Heart left ventricle (tissue), 16 donors: ENCODE results near the gene EHD4. TPM values are rescaled to one million over a fixed set of nuclear protein-coding genes. Genes with fewer than 3 reads are reported as not detected.

ENCODE experiments used
- ATAC-seq, 4 donors: fragments of 200-7000 bp; cut with Tn5 transposase; one replicate each; pipeline ENCODE4 v1.9.1; 2020 to 2022; ENCODE audit warnings: moderate library complexity in 4 of 4, mild to moderate bottlenecking in 3 of 4, moderate number of reproducible peaks in 1 of 4
- DNase-seq, 5 donors: peaks; one replicate each; pipeline ENCODE4 v3.0.0-alpha.2; 2020
- H3K27ac ChIP-seq, 12 donors: fragments of 200-600 bp; sonication (generic) in 4 of 12; one replicate each; pipeline versions ENCODE4 v1.5.0 to v1.8.0; 2016 to 2022; ENCODE audit warnings: mild to moderate bottlenecking in 2 of 12
- H3K27me3 ChIP-seq, 9 donors: fragments of 200-600 bp; sonication (generic) in 2 of 9; one replicate each; pipeline versions ENCODE4 v1.5.1 to v1.8.0; 2016 to 2022; ENCODE audit warnings: mild to moderate bottlenecking in 3 of 9
- H3K36me3 ChIP-seq, 9 donors: fragments of 200-600 bp; sonication (generic) in 2 of 9; one replicate each; pipeline versions ENCODE4 v1.5.0 to v1.8.0; 2018 to 2022; ENCODE audit warnings: mild to moderate bottlenecking in 2 of 9
- H3K4me1 ChIP-seq, 12 donors: fragments of 200-600 bp; sonication (generic) in 4 of 12; one replicate each; pipeline versions ENCODE4 v1.5.0 to v1.8.0; 2016 to 2022; ENCODE audit warnings: mild to moderate bottlenecking in 3 of 12
- H3K4me3 ChIP-seq, 12 donors: fragments of 200-600 bp; sonication (generic) in 4 of 12; one replicate each; pipeline versions ENCODE4 v1.5.0 to v1.8.0; 2017 to 2022; ENCODE audit warnings: mild to moderate bottlenecking in 9 of 12, moderate library complexity in 4 of 12
- H3K9me3 ChIP-seq, 12 donors: fragments of 200-600 bp; sonication (generic) in 4 of 12; one replicate each; pipeline versions ENCODE4 v1.5.0 to v1.8.0; 2016 to 2022; ENCODE audit warnings: mild to moderate bottlenecking in 1 of 12
- CTCF ChIP-seq, 12 donors: fragments of 200-600 bp; sonication (generic) in 4 of 12; IDR thresholded peaks; one replicate each; pipeline versions ENCODE4 v1.5.0 to v1.8.0; 2018 to 2022; ENCODE audit warnings: antibody characterized with exemption in 12 of 12, mild to moderate bottlenecking in 5 of 12
- POLR2A ChIP-seq, 2 donors: fragments of 450-650 bp; IDR thresholded peaks; one replicate each; pipeline ENCODE4 v1.6.1; 2017; ENCODE audit warnings: antibody characterized with exemption in 2 of 2, mild to moderate bottlenecking in 2 of 2, moderate library complexity in 2 of 2
- WGBS, 4 donors: extraction: QIAGEN DNeasy Blood & Tissue Kit in 2 of 4; methylation state at CpG; one replicate each; pipeline versions ENCODE4 v1.1.5 to v1.1.7; 2013 to 2018; 5-methylcytosine and 5-hydroxymethylcytosine counted together
- intact Hi-C, 10 donors: fragments of 100-400 bp; cut with DNase I; formaldehyde crosslinking; loops; one replicate each; pipeline versions ENCODE4 v1.11.1 to v1.14.2; 2022
- polyA plus RNA-seq, 2 donors: library from polyadenylated mRNA; stranded (reverse); fragments of 200-250 nt; gene quantifications; one replicate each; pipeline ENCODE4 v1.2.3, GENCODE V29; 2013
- total RNA-seq, 9 donors: library from RNA; depleted of rRNA in 2 of 9; stranded (reverse); fragments of >200 nt in 2 of 9; fragmentation: NEBNext Ultra II Directional in 3 of 9; extraction: Animal tissue kit (Norgen Biotek cat#: 25700) in 3 of 9; gene quantifications; one replicate each; pipeline versions ENCODE4 v1.1.0 to v1.2.4, GENCODE V29; 2016 to 2023
- donor health status: ischemic (EF 13 %, LVEDD 7.1; RV severe dilation, severe dysfunction).
- donor health status: healthy with polysubstance abuse.
- donor health status: DM: no; HTN: yes; CAD: no.
- donor health status: DM: no; HTN: no; CAD: no.
- donor health status: ischemic (EF 25% LVEDD 6.9; RV normal size, moderate dysfunction).
- donor health status: ischemic (EF 25% LVEDD 5.7; RV mildly dilated, moderate dysfunction).
- donor health status: healthy.
- donor health status: DM: yes; HTN: yes; CAD: no.
- donor health status: ischemic (EF 35%, LVEDD 5.7; RV mildly dilated, moderate dysfunction).
- donor health status: nonischemic (EF 11% LVEDD 7.7; RV severe dilation, severe dysfunction).
- donor health status: DM: yes; HTN: yes; CAD: no.
- donor health status: PGD.
- donor health status: ischemic (EF 29% LVEDD 5.4; RV normal size, mild dysfunction).
- donor health status: nonischemic (EF 23%, LVEDD 6.1; RV moderate dilation, normal function).

The EHD4 gene
- total and polyA plus RNA-seq, 11 donors, result 25.6 to 70.8 (median 43.9) TPM

GRCh38 chr15:42018306-42019224, 46.2 kb upstream of the EHD4 start:
- intact Hi-C loops, result no loop called here
- Histone ChIP-seq H3K27me3 (no peaks in the 10 kb centered on the region), H3K9me3 (no peaks in the 10 kb centered on the region), H3K36me3 (no peaks in the 10 kb centered on the region), H3K4me1 (peaks cover 0 to 23% (median 6%) of the 10 kb centered on the region in 12 donors), H3K27ac (peak overlapping the region in 7 of 12 donors; percentile 28 to 79 (median 42)), H3K4me3 (no peak overlapping the region)
- TF ChIP-seq POLR2A (IDR thresholded peaks at IDR 0.05) (no peak), CTCF (IDR thresholded peaks at IDR 0.05) (no peak)
- peak; percentile 84 to 95 (median 92) for ATAC-seq
- DNase-seq, result peak in 4 of 5 donors; percentile 28 to 88 (median 62)
- WGBS, 4 donors, result 37 to 52% (median 41%) methylated on average over 4 to 6 of the region's 6 CpGs

GRCh38 chr15:42016971-42017370, 44.6 kb upstream of the EHD4 start:
- H3K4me3 ChIP-seq, result no peak overlapping the region
- no peak for TF ChIP-seq POLR2A (IDR thresholded peaks at IDR 0.05)
- no peak for TF ChIP-seq CTCF (IDR thresholded peaks at IDR 0.05)
- peaks cover 0 to 23% (median 6%) of the 10 kb centered on the region in 12 donors for H3K4me1 ChIP-seq
- no peak overlapping the region for H3K27ac ChIP-seq
- no peaks in the 10 kb centered on the region for H3K27me3 ChIP-seq
- ATAC-seq (no peak), DNase-seq (no peak)
- H3K36me3 ChIP-seq, result no peaks in the 10 kb centered on the region
- no peaks in the 10 kb centered on the region for H3K9me3 ChIP-seq
- intact Hi-C loops, result no loop called here
- WGBS, 4 donors, result 82 to 89% (median 84%) methylated on average over 3 to 6 of the region's 6 CpGs

- Histone ChIP-seq H3K9me3 (no peaks in the 10 kb centered on the region), H3K4me1 (peaks cover 0 to 17% (median 6%) of the 10 kb centered on the region in 12 donors), H3K36me3 (no peaks in the 10 kb centered on the region), H3K27me3 (no peaks in the 10 kb centered on the region), H3K4me3 (no peak overlapping the region), H3K27ac (no peak overlapping the region)
- intact Hi-C loops, result no loop called here
- DNase-seq (no peak), ATAC-seq (no peak)
- WGBS, 4 donors, result 89 to 98% (median 97%) methylated on average over 4 of the region's 4 CpGs
- TF ChIP-seq POLR2A (IDR thresholded peaks at IDR 0.05) (no peak), CTCF (IDR thresholded peaks at IDR 0.05) (no peak)
These were observed 42.0 kb upstream of the EHD4 start for GRCh38 chr15:42014406-42014805.

- no peak for TF ChIP-seq CTCF (IDR thresholded peaks at IDR 0.05)
- no peak for TF ChIP-seq POLR2A (IDR thresholded peaks at IDR 0.05)
These were observed 40.6 kb upstream of the EHD4 start for GRCh38 chr15:42012928-42013482.

More at GRCh38 chr15:42012928-42013482, 40.6 kb upstream of the EHD4 start:
- H3K9me3 ChIP-seq, result no peaks in the 10 kb centered on the region
- 92 to 94% (median 93%) methylated on average over 10 of the region's 10 CpGs for WGBS, 4 donors
- DNase-seq (no peak), ATAC-seq (no peak)
- H3K4me1 ChIP-seq, result peaks cover 0 to 3% (median 0%) of the 10 kb centered on the region in 12 donors
- H3K36me3 ChIP-seq, result no peaks in the 10 kb centered on the region
- no peak overlapping the region for H3K4me3 ChIP-seq
- H3K27me3 ChIP-seq, result no peaks in the 10 kb centered on the region
- H3K27ac ChIP-seq, result no peak overlapping the region
- intact Hi-C loops, result no loop called here
